Nucleus accumbens (tissue), 56 donors: ENCODE data around the gene PHEX.
A peak's percentile ranks its signal among the peaks of the same experiment; 100 is the strongest.

Experiments used
- DNase-seq, 56 donors: peaks; one replicate each; lab custom pipeline; 2025; lab: John Stamatoyannopoulos, UW

PHEX gene

DNA sequence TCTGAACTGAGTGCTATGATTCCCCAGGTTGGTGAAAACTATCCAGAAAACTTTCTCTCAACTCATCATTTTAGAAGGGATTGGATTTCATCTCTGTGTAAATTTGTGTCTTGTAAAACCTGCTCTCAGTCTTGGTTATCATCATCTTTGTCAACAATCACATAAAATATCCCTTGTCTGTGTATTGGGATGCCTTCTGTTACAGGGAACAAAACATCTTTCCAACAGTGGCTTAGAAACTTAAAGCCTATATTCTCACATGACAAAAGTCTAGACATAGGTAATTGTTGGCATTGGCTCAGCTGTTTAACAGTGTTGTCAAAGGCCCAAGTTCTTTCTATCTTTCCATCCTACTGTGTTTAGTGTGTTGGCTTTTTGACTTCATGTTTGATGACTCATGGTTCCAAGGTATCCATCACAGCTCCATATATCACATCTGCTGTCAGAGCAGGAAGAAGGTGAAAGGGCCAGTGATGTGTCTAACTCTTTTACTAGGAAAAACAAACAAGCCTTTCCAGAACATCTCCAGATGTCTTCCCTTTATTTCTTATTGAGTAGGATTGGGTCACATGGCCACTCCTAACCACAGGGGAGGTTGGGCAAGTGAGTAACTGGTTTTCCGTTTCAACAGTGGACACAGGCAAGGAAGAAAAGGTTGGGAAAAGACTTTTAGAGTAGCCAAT lies 65.0 kb downstream of the PHEX start:
- DNase-seq = no peak

DNA sequence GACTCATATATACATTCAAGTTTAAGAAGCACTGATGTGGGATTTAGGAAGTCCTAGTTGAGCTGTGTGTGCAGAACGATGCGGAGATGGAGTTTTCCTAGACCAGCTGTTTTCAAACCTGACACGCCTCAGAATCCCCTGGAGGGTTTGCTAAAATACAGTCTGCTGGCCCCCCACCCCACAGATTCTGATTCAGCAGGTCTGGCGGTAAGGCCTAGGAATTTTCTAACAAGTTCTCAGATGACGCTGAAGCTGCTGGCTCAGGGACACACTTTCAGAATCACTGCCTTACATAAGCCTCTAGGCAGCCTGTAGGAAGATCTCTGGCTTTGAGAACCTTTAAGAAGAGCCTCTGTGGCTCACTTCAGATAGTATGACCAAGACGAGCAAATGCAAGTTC lies 73.1 kb downstream of the PHEX start:
- no peak for DNase-seq

DNA sequence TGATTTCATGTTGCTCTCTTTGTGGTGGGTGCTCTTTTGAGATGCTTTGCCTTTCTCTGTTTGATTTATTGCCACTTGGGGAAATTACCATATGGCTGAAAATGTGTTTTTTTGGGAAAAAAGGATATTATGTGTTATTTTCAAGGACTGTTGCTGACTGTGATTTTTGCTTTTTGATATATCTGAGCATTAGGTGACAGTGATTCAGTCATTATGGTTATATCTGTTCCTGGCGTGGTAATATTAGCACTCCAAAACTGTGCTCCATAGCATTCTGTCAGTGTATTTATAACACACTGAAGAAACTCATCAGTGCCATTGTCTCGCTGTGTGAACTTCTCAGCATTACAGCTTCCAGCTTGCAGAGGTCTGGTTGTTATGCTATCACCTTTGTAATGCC lies 73.8 kb downstream of the PHEX start:
- no peak for DNase-seq

DNA sequence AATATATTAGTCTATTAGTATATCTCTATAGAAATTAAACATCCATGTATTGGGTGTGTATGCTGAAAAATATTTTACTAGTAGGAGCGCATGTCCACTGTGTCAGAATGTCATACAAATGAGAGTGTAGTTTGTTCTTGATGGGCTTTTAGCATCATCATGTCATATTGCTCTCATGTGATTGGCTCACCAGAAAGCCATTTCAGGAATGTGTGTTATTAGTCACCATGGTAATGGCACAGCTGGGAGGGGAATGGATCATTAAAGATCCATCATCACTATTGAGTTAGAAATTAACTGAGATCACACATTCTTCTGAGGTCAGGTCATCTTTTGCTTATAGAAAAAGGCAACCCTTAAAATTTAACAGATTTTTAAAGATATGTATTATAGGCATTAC lies 77.3 kb downstream of the PHEX start:
- DNase-seq = no peak

DNA sequence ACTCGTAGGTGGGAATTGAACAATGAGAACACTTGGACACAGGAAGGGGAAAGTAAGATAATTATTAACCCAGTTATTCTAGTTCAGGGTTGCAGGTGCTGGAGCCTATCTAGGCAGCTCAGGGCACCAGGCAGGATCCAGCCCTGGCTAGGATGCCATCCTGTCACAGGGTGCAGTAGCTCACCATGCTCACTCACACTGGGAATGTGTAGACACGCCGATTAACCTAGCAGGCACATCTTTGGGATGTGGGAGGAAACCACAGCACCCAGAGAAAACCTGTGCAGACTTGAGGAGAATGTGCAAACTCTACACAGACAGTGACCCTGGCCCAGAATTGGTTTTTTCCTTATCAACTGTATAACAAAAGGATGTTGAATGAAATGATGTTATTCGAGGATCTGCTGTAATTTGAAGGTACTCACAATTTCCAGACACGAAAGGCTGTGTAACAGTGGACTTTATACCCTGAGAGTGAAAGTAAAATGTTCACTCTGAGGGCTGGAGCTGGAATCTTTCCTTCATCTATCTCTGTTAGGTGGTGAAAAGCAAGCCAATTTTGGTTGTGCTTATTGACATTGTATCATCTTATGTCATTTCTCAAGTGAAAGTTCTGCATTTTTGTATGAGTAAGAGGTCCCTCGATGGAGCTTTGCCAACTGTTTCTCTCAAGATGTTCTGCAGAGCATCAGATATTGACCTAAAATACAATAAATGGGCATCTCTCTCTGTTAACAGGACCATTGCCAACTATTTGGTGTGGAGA lies 78.8 kb downstream of the PHEX start:
- DNase-seq = no peak

DNA sequence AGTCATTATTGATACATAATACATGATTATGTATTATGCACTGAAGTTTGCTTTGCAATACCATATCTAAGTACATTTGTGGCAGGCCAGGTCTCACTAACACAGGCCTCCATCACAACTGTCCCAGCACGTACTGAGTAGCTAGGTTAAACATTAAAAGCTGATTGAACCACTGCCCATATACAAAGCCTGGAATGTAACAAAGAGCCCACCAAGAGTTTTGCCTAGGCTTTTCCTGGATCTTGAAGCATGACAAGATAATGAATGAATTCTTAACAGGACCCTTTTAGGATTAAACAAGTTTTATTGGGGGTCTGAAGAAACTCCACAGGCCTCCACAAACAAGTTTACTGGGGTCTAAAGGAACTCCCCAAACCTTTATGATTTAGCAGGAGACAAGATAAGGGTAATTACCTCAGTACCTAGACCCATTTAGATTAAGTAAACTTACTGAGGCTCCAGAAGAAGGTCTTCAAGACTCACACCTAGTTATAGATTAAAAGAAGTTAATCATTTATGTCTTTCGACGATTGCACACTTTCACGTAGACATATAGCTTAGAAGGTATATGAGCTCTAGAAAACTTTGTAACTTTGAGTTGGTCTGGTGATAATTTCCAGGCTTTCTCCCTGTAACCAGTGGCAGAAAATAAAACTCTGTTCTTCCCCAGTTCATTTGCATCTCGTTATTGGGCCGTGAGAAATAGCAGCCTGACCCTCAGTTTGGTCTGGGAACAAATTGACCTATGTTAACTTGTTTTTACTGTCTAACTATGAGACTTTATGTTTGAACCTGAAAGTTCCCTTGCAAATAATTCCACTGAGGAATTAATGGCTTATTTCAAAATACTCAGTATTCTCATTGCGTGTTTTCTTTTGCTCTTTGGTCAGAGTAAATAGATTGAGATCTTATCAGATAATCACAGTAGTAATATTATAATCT lies 84.8 kb downstream of the PHEX start:
- DNase-seq = no peak

DNA sequence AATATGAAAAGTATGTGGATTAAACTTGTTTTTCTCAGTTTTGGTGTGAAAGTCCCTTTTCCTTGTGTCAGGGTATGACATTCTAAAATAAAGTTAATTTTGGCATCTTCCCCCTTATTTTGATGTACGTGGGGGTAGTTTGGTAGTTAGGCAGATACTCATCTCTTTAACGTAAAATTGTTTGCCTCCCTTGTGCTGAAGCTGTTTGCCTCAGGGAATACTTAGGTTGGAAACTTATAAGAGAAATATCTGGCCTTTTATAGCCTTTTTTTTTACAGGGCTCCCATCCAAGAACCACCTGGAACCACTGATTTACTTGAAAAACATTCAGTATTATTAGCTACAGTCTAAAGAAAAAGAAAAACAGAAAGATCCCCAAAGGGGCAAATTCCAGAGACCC lies 85.5 kb downstream of the PHEX start:
- no peak for DNase-seq

DNA sequence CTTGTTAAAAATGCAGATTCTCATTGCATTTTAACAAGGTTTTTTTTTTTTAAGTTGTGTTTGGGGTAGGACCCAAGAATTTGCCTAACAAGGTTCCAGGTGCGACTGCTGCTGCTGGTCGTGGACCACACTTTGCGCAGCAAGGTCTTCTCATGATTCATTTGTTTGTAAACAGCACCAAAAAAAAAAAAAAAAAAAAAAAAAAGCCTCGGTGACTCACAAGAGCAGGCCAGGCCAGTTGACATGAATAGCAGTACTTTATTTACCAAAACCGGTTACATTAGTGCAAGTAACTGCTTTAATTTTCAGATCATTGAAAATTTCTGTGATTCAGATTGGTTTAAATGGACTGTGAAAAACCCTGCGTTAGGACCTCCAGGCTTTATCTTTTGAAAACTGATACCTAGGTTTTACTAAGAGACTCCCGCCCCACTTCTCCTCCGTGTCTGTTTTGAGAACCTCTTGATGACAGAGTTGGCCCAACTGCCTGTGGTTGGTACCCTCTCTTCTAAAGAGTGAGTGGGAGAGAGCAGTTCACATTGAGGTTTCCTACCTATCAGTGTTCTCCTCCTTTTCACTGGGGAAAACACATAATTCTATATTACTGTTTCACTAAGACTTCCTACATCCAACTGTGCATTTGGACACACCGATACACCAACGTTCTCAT lies 86.2 kb downstream of the PHEX start:
- no peak for DNase-seq

DNA sequence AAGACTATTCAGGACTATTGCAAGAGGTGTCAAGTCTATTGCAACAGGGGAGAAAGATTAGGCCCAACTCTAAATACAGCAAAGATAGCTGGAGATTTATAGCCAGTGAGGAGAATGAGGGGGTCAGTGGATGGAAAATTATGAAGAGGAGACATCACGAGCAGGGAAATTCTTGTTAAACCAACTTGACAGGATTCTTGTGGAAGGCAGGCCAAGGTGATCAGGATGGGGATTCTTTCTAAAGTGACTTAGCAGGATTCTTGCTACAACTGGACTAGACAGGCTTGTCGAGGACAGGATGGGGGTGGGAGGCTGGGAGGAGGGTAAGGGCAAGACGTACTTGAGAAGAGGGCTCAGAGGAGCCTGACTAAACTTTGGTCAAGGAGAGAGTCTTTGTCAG lies 89.0 kb downstream of the PHEX start:
- no peak for DNase-seq

DNA sequence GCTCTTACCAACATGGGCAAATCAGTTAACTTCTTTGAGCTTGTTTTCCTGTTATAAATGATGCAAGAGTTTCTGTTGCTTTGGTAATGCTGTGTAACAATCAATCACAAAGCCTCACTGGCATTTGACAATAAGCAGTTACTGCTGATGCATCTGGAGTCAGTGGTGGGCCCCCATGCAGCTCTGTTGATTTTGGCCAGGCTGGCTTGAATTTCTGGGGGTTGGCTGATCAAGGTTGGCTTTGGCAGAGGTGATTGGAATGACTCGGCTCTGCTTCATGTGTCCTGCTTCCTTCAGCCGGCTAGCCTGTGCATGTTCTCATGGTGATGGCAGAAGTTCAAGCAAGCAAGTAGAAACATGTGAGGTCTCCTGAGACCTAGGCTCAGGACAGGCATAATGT lies 90.4 kb downstream of the PHEX start:
- DNase-seq = no peak

DNA sequence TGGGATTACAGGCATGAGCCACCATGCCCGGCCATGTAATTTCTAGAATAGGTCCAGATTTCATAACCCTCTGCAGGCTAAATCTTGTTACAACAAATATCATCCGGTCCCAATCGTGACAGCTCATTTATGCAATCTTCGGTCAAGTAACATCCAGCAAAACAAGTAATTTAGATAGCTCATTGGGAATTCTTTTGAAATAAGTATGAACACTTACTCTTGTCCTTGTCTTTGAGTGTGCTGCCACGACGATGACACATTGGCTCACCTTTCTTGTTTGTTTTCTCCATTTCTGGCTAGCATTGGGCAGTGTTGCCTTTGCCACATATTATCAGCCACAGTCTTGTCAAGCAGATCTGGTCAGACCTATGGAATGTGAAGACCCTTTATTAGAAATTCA lies 92.0 kb downstream of the PHEX start:
- no peak for DNase-seq

DNA sequence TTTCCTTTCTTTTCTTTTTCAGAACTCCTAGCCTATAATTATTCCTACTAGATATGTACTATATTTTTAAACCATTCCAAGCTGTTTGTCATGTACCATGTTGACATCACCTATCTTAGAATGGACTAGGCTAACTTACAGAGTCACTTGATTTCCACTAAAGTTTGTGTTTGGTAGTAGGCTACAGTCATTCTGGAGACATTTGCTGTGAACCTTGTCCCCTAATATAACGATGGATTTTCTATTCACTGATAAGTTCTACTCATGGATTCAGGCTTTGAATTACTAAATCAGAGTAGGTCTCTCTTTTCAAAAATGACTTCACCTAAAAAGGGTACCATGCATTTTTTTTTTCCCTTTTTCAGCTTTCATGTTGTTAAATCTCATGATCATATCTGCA lies 93.4 kb downstream of the PHEX start:
- DNase-seq = no peak

DNA sequence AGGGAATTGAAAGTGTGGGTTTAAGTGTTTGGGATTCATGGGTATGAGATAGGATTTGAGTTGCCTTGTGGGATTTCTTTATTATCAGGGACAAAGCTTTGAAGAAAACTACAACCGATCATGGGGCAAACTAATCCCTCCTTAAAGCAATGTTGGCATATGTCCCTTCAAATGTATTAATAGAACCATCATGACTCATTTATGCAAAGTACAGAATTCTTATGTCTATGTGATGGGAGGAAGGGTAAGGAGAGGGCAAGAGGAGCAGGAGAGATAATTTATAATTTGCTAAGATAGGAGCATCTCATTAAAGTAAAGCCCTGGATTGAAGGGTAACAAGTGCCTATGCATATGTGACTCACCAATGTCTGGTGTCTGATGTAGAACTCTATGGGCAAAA lies 94.2 kb downstream of the PHEX start:
- DNase-seq = no peak

DNA sequence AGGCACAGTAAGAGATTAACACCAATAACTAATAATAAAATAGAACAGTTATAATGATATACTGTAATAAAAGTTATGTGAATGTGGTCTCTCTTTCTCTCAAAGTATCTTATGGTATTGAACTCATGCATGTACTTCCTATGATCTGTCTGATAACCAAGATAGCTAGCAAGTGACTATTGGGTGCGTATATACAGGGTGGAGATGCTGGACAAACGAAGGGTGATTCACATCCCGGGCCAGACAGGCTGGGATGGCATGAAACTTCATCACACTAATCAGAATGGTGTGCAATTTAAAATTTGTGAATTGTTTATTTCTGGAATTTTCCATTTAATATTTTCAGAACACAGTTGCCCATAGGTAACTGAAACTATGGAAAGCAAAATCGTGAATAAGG lies 96.8 kb downstream of the PHEX start:
- DNase-seq = no peak

DNA sequence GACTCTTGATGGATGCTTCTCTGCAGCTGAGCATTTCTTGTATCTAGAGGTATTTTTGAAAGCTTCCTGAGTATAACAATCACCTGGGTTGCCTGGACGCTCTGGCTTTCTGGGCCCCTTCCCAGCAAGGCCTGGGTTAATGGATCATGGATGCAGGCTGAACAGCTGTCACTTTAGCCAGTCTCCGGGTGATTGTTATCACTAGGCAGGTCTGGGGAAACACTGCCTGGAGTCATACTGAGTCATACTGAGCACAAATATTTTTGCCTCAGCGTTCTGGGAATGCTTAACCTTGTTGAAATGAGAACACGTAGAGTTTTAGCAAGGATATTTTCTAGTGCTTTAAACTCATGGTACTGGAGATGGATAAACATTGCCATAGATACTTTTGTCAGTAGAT lies 102.6 kb downstream of the PHEX start:
- DNase-seq = peak in 1 of 56 donors; percentile 4

DNA sequence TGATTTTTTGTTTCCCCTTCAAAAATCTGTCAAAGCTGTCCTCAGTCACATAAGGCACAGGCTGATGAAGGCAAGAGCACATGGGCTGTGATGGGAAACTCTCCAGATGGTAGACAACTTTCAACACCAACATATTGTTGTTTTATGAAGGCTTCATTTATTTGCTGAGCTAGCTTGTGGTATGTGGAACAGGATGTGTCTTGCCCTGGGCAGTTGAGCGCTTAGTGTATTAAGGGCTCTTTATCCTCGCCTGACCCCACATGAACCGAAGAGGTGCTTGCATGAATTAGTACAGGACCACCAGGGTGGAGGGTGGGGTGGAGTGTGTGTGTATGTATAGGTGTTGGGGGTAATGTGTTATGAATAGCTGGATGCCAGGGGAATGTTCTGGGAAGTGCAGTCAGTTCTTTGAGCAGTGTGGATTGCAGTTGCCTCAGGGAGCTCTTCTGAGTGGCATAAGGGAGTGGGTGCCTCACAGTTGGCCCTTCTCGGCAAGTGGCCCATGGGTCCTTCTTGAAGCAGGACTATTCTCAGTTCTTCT lies 103.1 kb downstream of the PHEX start:
- peak in 2 of 56 donors; percentile 1 to 16 for DNase-seq

DNA sequence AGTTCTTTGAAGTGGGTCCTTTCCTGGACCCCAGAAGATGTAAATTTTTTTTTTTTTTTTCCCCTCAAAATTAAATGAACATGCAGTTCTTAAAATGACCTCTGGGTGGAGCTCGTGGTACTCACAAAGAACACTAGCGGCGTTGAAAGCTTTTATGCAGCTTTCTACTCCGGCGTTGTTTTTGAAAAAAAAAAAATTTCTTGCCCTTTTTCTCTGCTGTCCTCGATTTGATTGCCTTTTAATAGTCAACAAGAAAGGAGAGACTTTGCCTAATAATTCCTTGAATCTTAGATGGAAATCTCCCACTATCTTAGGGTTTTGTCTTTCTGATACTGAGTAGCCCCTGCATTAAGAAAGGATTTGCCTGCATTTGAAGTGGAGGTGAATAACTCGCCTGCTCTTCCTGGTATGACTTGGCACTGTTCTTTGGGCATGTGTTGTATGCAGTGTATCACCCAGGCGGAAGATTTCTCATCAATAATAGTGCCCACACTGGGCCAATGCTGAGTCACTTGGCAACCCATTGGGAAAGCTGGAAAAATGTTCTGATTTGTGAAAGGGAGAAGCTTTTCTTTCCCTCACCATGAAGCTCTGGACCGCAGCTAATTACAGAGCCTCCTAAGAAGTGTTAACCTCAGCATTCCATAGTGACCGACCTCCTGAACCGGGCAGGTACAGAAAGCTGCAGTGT lies 104.0 kb downstream of the PHEX start:
- peak in 5 of 56 donors; percentile 0 to 11 (median 1) for DNase-seq

DNA sequence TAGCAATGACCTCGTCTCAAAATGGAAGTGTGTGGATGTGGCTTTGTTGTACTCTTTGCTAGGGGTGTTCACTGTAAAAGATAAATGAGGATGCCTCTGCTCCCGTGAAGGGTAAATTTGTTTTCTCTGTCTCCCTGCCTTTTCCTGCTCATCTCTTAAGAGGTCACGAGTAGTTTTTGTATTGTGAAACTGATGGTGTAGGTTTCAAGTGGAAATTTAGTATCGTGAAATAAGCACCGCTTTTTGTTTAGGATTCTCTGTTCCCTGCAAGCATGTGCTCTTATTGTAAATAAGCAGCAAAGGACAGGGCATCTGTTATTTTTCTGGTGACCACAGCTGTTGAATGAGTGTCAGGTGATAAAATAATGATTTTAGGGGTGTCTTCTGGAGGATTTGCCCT lies 104.6 kb downstream of the PHEX start:
- DNase-seq = no peak

DNA sequence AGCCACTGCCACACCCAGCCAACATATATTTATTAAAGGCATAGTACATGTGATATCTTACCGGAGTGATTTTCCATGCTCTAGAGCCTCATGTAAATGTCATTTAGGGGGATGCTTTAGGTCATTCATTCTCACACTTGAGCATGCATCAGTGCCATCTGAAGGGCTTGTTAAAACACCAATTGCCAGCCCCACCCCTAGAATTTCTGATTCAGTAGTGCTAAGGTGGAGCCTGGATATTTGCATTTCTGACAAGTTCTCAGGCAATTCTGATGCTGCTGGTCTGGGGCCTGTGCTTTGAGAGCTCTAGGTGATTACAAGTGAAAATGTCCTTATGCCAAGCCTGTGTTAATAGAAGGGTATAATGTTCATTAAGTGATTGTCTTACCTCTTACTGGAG lies 107.7 kb downstream of the PHEX start:
- no peak for DNase-seq
